GM12892 (cell line): Measurements from ENCODE around the gene BRD3OS.

Experiments used
- POLR2A ChIP-seq: IDR thresholded peaks from 2 replicates; pipeline ENCODE4 v1.6.1; 2011; ENCODE audit warnings: low read depth, low read length, control low read depth
- POLR2AphosphoS5 ChIP-seq: IDR thresholded peaks from 2 replicates; pipeline ENCODE4 v1.6.1; 2011; ENCODE audit warnings: low read depth, low read length, control low read depth
- TAF1 ChIP-seq: IDR thresholded peaks from 2 replicates; pipeline ENCODE4 v1.6.1; 2011; ENCODE audit warnings: low read depth, mild to moderate bottlenecking, control low read depth, low read length, borderline replicate concordance

- TF ChIP-seq POLR2AphosphoS5, result no peak
- no peak for TF ChIP-seq POLR2A
- no peak for TF ChIP-seq TAF1
These were observed 22.7 kb downstream of the BRD3OS start for GRCh38 chr9:134047868-134048581.
